Liver (tissue), 9 donors: ENCODE measurements around the gene ANKRD13D. TPM values are rescaled to one million over a fixed set of nuclear protein-coding genes. Genes with fewer than 3 reads are reported as not detected.

Source experiments
- DNase-seq: peaks from one replicate; pipeline ENCODE4 v3.0.0-alpha.2; 2017; ENCODE audit warnings: low spot score
- H3K27ac ChIP-seq, 2 donors: one replicate each; pipeline ENCODE4 v1.7.0; 2013; ENCODE audit warnings: inconsistent platforms in 2 of 2, low read length in 2 of 2, control low read depth in 1 of 2, low read depth in 1 of 2, mild to moderate bottlenecking in 1 of 2
- H3K27me3 ChIP-seq, 4 donors: one replicate each; pipeline versions ENCODE4 v1.6.1 to v1.7.0; 2013; ENCODE audit warnings: low read length in 3 of 4, inconsistent platforms in 1 of 4, mild to moderate bottlenecking in 1 of 4, moderate library complexity in 1 of 4; ENCODE audit not compliant: control insufficient read depth in 4 of 4, insufficient read depth in 4 of 4
- H3K36me3 ChIP-seq, 4 donors: one replicate each; pipeline versions ENCODE4 v1.6.1 to v1.7.0; 2013; ENCODE audit warnings: low read length in 3 of 4, mild to moderate bottlenecking in 3 of 4, low read depth in 1 of 4, moderate library complexity in 1 of 4; ENCODE audit not compliant: control insufficient read depth in 4 of 4, insufficient read depth in 3 of 4
- H3K4me1 ChIP-seq, 4 donors: one replicate each; pipeline versions ENCODE4 v1.6.1 to v1.7.0; 2013; ENCODE audit warnings: low read length in 3 of 4, mild to moderate bottlenecking in 3 of 4, moderate library complexity in 1 of 4; ENCODE audit not compliant: control insufficient read depth in 4 of 4, insufficient read depth in 4 of 4
- H3K4me3 ChIP-seq, 3 donors: one replicate each; pipeline versions ENCODE4 v1.6.1 to v1.7.0; 2013; ENCODE audit warnings: low read length in 3 of 3, control low read depth in 1 of 3, low read depth in 1 of 3, mild to moderate bottlenecking in 1 of 3
- H3K9ac ChIP-seq, 2 donors: one replicate each; pipeline ENCODE4 v1.7.0; 2013; ENCODE audit warnings: low read length in 2 of 2, mild to moderate bottlenecking in 2 of 2, moderate library complexity in 2 of 2, control low read depth in 1 of 2, low read depth in 1 of 2
- H3K9me3 ChIP-seq, 4 donors: one replicate each; pipeline versions ENCODE4 v1.6.1 to v1.7.0; 2013; ENCODE audit warnings: low read length in 3 of 4; ENCODE audit not compliant: control insufficient read depth in 4 of 4
- EGR1 ChIP-seq, 2 donors: IDR thresholded peaks; 2 replicates each; pipeline ENCODE4 v1.6.1; 2016 to 2018; ENCODE audit warnings: antibody characterized with exemption in 2 of 2, low read depth in 2 of 2
- FOXA1 ChIP-seq: IDR thresholded peaks from 2 replicates; pipeline ENCODE4 v1.6.1; 2016; ENCODE audit warnings: antibody characterized with exemption
- FOXA2 ChIP-seq: IDR thresholded peaks from 2 replicates; pipeline ENCODE4 v1.6.1; 2016; ENCODE audit warnings: antibody characterized with exemption
- GABPA ChIP-seq, 2 donors: IDR thresholded peaks in 1 of 2; conservative IDR thresholded peaks in 1 of 2; 2 replicates each; pipeline ENCODE4 v1.6.1; 2016; ENCODE audit warnings: antibody characterized with exemption in 2 of 2, mild to moderate bottlenecking in 1 of 2, moderate library complexity in 1 of 2
- HNF4A ChIP-seq, 2 donors: conservative IDR thresholded peaks; 2 replicates each; pipeline ENCODE4 v1.6.1; 2016; ENCODE audit warnings: antibody characterized with exemption in 2 of 2, mild to moderate bottlenecking in 2 of 2
- HNF4G ChIP-seq: IDR thresholded peaks from 2 replicates; pipeline ENCODE4 v1.6.1; 2016; ENCODE audit warnings: antibody characterized with exemption
- JUND ChIP-seq, 2 donors: IDR thresholded peaks; 2 replicates each; pipeline ENCODE4 v1.6.1; 2016; ENCODE audit warnings: antibody characterized with exemption in 2 of 2
- NR2F2 ChIP-seq: IDR thresholded peaks from 2 replicates; pipeline ENCODE4 v1.6.1; 2016; ENCODE audit warnings: antibody characterized with exemption
- RAD21 ChIP-seq, 2 donors: IDR thresholded peaks; 2 replicates each; pipeline ENCODE4 v1.6.1; 2016; ENCODE audit warnings: antibody characterized with exemption in 2 of 2, mild to moderate bottlenecking in 2 of 2
- RXRA ChIP-seq, 2 donors: IDR thresholded peaks; 2 replicates each; pipeline ENCODE4 v1.6.1; 2017 to 2018; ENCODE audit warnings: antibody characterized with exemption in 2 of 2, mild to moderate bottlenecking in 1 of 2
- SP1 ChIP-seq: IDR thresholded peaks from 2 replicates; pipeline ENCODE4 v1.6.1; 2018; ENCODE audit warnings: antibody characterized with exemption, mild to moderate bottlenecking
- TAF1 ChIP-seq: conservative IDR thresholded peaks from 2 replicates; pipeline ENCODE4 v1.6.1; 2016; ENCODE audit warnings: antibody characterized with exemption, mild to moderate bottlenecking
- YY1 ChIP-seq: IDR thresholded peaks from 2 replicates; pipeline ENCODE4 v1.6.1; 2016; ENCODE audit warnings: antibody characterized with exemption, mild to moderate bottlenecking
- WGBS: extraction: QIAGEN DNeasy Blood & Tissue Kit; methylation state at CpG from one replicate; pipeline ENCODE4 v1.1.7; 2013; 5-methylcytosine and 5-hydroxymethylcytosine counted together
- polyA plus RNA-seq, 2 donors: library from polyadenylated mRNA; stranded (reverse) in 1 of 2; unstranded in 1 of 2; fragments of 200-250 nt in 1 of 2; fragments of >200 nt in 1 of 2; fragmentation: Nextera tagmentation in 1 of 2; extraction: Ambion mirVana in 1 of 2; gene quantifications; one replicate each; pipeline versions ENCODE4 v1.2.1 to v1.2.3, GENCODE V29; 2013 to 2015
- total RNA-seq, 2 donors: library from RNA; depleted of rRNA; stranded (reverse); fragments of >200 nt; gene quantifications; one replicate each; pipeline ENCODE4 v1.2.3, GENCODE V29; 2014
- TF ChIP-seq, protein P1 (sequence below): IDR thresholded peaks from 2 replicates; pipeline ENCODE4 v1.6.1; 2016; ENCODE audit warnings: antibody characterized with exemption, mild to moderate bottlenecking
- TF ChIP-seq, protein P2 (sequence below): IDR thresholded peaks from 2 replicates; pipeline ENCODE4 v1.6.1; 2016; ENCODE audit warnings: antibody characterized with exemption
- TF ChIP-seq, protein P3 (sequence below): IDR thresholded peaks from 2 replicates; pipeline ENCODE4 v1.6.1; 2016; ENCODE audit warnings: antibody characterized with exemption
- TF ChIP-seq, protein P4 (sequence below): fragments of 150-350 bp; IDR thresholded peaks from 2 replicates; pipeline ENCODE4 v1.5.1; 2017; ENCODE audit warnings: improper control_type of control experiment, low read depth, low read length; ENCODE audit not compliant: missing input control
- donor health status: healthy.
- donor health status: healthy.
- donor health status: healthy.
- donor health status: healthy.
- donor health status: healthy.

ANKRD13D gene
- total and polyA plus RNA-seq, 4 donors = 5.5 to 15.0 (median 5.9) TPM

DNA sequence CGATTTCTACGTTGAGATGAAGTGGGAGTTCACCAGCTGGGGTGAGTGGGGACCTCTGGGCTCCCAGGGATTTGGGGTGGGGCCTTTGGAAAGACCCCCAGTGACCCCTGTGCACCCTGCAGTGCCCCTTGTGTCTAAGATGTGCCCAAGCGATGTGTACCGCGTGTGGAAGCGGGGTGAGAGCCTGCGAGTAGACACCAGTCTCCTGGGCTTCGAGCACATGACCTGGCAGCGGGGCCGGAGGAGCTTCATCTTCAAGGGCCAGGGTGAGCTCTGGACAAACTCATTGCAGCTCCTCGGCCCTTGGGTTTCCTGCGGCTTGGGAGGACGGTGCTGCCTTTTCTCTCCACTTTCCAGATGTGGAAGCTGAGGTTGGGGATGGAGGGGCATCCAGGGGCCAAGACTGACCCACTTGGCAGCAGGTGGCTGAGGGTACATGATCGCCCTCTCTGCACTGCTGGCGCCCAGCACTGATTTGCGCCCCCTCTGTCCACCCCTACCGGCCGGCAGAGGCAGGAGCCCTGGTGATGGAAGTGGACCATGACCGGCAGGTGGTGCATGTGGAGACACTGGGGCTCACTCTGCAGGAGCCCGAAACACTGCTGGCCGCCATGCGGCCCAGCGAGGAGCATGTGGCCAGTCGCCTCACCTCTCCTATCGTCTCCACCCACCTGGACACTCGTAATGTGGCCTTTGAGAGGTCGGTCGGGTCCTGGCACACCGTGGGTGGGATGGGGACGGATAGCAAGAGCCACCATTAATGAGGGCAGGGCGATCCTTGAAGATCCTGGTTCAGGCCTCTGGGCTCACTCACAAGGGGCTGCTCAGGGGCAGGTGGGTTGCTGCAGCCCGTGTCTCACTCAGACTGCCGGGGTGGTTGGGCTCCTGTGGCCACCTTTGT is 2.6 kb downstream of the ANKRD13D start:
- Histone ChIP-seq H3K4me1 (peaks cover 0 to 24% (median 13%) of the 10 kb centered on the region in 4 donors), H3K9me3 (no peaks in the 10 kb centered on the region), H3K4me3 (no peak overlapping the region), H3K9ac (no peak overlapping the region), H3K27me3 (no peaks in the 10 kb centered on the region), H3K36me3 (peaks cover 0 to 3% (median 3%) of the 10 kb centered on the region in 4 donors), H3K27ac (no peak overlapping the region)
- WGBS = 97% methylated on average over 33 of the region's 33 CpGs
- DNase-seq = no peak
- TF ChIP-seq GABPA (IDR thresholded peaks at IDR 0.05 in 1 of 2, conservative IDR thresholded peaks at IDR 0.05 in 1 of 2) (no peak), JUND (IDR thresholded peaks at IDR 0.05) (no peak), EGR1 (IDR thresholded peaks at IDR 0.05; ENCODE audit: low read depth in 2 of 2) (no peak), FOXA2 (no peak), RAD21 (IDR thresholded peaks at IDR 0.05) (no peak), SP1 (no peak), HNF4G (no peak), YY1 (no peak), FOXA1 (no peak), TAF1 (no peak)
- TF ChIP-seq, protein P1, sequence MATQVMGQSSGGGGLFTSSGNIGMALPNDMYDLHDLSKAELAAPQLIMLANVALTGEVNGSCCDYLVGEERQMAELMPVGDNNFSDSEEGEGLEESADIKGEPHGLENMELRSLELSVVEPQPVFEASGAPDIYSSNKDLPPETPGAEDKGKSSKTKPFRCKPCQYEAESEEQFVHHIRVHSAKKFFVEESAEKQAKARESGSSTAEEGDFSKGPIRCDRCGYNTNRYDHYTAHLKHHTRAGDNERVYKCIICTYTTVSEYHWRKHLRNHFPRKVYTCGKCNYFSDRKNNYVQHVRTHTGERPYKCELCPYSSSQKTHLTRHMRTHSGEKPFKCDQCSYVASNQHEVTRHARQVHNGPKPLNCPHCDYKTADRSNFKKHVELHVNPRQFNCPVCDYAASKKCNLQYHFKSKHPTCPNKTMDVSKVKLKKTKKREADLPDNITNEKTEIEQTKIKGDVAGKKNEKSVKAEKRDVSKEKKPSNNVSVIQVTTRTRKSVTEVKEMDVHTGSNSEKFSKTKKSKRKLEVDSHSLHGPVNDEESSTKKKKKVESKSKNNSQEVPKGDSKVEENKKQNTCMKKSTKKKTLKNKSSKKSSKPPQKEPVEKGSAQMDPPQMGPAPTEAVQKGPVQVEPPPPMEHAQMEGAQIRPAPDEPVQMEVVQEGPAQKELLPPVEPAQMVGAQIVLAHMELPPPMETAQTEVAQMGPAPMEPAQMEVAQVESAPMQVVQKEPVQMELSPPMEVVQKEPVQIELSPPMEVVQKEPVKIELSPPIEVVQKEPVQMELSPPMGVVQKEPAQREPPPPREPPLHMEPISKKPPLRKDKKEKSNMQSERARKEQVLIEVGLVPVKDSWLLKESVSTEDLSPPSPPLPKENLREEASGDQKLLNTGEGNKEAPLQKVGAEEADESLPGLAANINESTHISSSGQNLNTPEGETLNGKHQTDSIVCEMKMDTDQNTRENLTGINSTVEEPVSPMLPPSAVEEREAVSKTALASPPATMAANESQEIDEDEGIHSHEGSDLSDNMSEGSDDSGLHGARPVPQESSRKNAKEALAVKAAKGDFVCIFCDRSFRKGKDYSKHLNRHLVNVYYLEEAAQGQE = no peak
- TF ChIP-seq, protein P2, sequence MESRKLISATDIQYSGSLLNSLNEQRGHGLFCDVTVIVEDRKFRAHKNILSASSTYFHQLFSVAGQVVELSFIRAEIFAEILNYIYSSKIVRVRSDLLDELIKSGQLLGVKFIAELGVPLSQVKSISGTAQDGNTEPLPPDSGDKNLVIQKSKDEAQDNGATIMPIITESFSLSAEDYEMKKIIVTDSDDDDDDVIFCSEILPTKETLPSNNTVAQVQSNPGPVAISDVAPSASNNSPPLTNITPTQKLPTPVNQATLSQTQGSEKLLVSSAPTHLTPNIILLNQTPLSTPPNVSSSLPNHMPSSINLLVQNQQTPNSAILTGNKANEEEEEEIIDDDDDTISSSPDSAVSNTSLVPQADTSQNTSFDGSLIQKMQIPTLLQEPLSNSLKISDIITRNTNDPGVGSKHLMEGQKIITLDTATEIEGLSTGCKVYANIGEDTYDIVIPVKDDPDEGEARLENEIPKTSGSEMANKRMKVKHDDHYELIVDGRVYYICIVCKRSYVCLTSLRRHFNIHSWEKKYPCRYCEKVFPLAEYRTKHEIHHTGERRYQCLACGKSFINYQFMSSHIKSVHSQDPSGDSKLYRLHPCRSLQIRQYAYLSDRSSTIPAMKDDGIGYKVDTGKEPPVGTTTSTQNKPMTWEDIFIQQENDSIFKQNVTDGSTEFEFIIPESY = no peak
- TF ChIP-seq, protein P3, sequence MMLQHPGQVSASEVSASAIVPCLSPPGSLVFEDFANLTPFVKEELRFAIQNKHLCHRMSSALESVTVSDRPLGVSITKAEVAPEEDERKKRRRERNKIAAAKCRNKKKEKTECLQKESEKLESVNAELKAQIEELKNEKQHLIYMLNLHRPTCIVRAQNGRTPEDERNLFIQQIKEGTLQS = no peak

DNA sequence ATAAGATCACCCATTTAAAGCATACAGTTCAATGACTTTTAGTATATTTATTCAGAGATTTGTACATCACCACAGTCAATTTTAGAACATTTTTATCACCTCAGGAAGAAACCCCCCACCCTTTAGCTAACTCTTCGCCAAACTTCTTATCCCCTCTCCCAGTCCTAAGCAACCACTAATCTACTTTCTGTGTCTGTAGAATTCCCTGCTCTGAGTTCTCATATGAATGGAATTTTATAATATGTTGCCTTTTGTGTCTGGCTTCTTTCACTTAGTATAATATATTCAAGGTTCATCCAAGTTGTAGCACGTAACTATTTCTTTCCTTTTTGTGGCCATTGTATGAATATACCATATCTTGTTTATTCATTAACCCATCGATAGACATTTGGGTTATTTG is 3.6 kb downstream of the ANKRD13D start:
- Histone ChIP-seq H3K36me3 (peaks cover 0 to 3% (median 3%) of the 10 kb centered on the region in 4 donors), H3K4me1 (peaks cover 0 to 20% (median 11%) of the 10 kb centered on the region in 4 donors), H3K9ac (no peak overlapping the region), H3K27me3 (no peaks in the 10 kb centered on the region), H3K4me3 (no peak overlapping the region), H3K9me3 (no peaks in the 10 kb centered on the region), H3K27ac (no peak overlapping the region)
- TF ChIP-seq, protein P3 = no peak
- TF ChIP-seq JUND (IDR thresholded peaks at IDR 0.05) = no peak
- no peak for TF ChIP-seq HNF4A (conservative IDR thresholded peaks at IDR 0.05)
- no peak for TF ChIP-seq GABPA (IDR thresholded peaks at IDR 0.05 in 1 of 2, conservative IDR thresholded peaks at IDR 0.05 in 1 of 2)
- TF ChIP-seq, protein P4, sequence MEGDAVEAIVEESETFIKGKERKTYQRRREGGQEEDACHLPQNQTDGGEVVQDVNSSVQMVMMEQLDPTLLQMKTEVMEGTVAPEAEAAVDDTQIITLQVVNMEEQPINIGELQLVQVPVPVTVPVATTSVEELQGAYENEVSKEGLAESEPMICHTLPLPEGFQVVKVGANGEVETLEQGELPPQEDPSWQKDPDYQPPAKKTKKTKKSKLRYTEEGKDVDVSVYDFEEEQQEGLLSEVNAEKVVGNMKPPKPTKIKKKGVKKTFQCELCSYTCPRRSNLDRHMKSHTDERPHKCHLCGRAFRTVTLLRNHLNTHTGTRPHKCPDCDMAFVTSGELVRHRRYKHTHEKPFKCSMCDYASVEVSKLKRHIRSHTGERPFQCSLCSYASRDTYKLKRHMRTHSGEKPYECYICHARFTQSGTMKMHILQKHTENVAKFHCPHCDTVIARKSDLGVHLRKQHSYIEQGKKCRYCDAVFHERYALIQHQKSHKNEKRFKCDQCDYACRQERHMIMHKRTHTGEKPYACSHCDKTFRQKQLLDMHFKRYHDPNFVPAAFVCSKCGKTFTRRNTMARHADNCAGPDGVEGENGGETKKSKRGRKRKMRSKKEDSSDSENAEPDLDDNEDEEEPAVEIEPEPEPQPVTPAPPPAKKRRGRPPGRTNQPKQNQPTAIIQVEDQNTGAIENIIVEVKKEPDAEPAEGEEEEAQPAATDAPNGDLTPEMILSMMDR = no peak
- no peak for TF ChIP-seq RXRA (IDR thresholded peaks at IDR 0.05)
- TF ChIP-seq EGR1 (IDR thresholded peaks at IDR 0.05; ENCODE audit: low read depth in 2 of 2) = no peak
- no peak for TF ChIP-seq NR2F2
- no peak for TF ChIP-seq YY1
- no peak for TF ChIP-seq RAD21 (IDR thresholded peaks at IDR 0.05)
- TF ChIP-seq HNF4G = no peak
- DNase-seq = no peak
- 61% methylated on average over 3 of the region's 3 CpGs for WGBS
